Measurements from ENCODE around the gene PI16. TPM values are rescaled to one million over a fixed set of nuclear protein-coding genes. Genes with fewer than 3 reads are reported as not detected.

The PI16 gene
- polyA plus RNA-seq, 1 of the 3 experiments (the other 2 are of a cell fraction), result 0.02 TPM

DNA sequence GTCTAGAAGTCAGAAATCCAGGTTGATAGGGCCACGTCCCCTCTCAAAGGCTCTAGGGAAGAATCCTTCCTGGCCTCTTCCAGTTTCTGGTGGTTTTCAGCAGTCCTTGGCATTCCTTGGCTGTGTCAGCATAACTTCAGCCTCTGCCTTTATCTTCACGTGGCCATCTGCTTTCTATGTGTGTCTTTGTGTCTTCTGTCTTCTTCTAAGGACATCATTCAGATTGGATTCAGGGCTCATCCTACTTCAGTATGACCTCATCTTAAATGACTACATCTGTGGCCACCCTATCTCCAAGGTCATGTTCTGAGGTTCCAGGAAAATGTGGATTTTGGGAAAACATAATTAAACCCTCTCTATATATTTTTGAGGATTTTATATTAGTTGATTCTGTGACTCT is 45.8 kb upstream of the PI16 start (continued):
- TF ChIP-seq SIN3A (IDR thresholded peaks at IDR 0.05; ENCODE audit: borderline replicate concordance, low read depth, low read length), result no peak
- TF ChIP-seq, protein P1, sequence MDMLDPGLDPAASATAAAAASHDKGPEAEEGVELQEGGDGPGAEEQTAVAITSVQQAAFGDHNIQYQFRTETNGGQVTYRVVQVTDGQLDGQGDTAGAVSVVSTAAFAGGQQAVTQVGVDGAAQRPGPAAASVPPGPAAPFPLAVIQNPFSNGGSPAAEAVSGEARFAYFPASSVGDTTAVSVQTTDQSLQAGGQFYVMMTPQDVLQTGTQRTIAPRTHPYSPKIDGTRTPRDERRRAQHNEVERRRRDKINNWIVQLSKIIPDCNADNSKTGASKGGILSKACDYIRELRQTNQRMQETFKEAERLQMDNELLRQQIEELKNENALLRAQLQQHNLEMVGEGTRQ (IDR thresholded peaks at IDR 0.05; ENCODE audit: borderline replicate concordance, low read depth, low read length), result no peak
- no peak for TF ChIP-seq JUND (IDR thresholded peaks at IDR 0.05)
- no peak for TF ChIP-seq MEF2A (IDR thresholded peaks at IDR 0.05; ENCODE audit: borderline replicate concordance, low read depth)
- no peak for TF ChIP-seq RFX5 (IDR thresholded peaks at IDR 0.05; ENCODE audit: low read length)

DNA sequence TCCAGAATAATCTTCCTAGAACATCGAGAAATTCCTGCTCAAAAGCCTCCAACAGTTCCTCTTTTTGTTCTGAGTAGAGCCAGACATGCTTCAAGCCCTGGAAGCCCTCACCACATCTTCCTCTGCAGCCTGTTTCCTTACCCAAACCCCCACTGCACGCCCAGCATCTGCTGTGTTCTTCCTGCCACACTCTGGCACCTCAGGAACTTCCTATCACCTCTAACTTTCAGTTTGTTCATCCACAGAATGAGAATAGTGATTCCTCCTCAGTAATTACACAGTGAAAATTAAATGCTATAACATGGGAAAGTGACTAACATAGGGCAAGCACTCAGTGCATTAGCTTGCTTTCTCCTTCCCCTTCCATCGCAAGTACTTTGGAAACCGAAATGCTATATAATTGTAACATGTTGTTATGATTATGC is 42.5 kb upstream of the PI16 start:
- DNase-seq, result no peak
- Histone ChIP-seq H3K9me2 (no peaks in the 10 kb centered on the region), H3F3A (replicated peaks; ENCODE audit: insufficient read depth) (peaks cover 20% of the 10 kb centered on the region), H3K27ac (ENCODE audit: low read depth in 2 of 2, low read length in 1 of 2) (peak overlapping the region; percentile 12 to 61; a peak in 3 of 4 replicates), H4K20me1 (ENCODE audit: insufficient read depth) (peaks cover 18% of the 10 kb centered on the region), H3K36me3 (replicated peaks in 1 of 2; ENCODE audit: control insufficient read depth in 1 of 2, insufficient read depth in 2 of 2, low read length in 1 of 2) (peaks cover 27 to 29% of the 10 kb centered on the region in 2 experiments), H3K4me3 (ENCODE audit: low read depth in 2 of 2, low read length in 1 of 2) (no peak overlapping the region), H3K27me3 (ENCODE audit: insufficient read depth) (no peaks in the 10 kb centered on the region), H3K4me1 (ENCODE audit: control insufficient read depth in 1 of 2, insufficient read depth in 2 of 2, low read depth in 1 of 2, low read length in 1 of 2) (peaks cover 0 to 25% of the 10 kb centered on the region in 2 experiments; a peak in 2 of 4 replicates), H3K79me2 (ENCODE audit: insufficient read depth) (peaks cover 2% of the 10 kb centered on the region; the same call in 1 of the 2 replicates), H2AFZ (ENCODE audit: low read depth) (no peak overlapping the region), H3K9ac (no peak overlapping the region; the same call in 1 of the 2 replicates), H3K4me2 (peak overlapping the region; percentile 48; the same call in 1 of the 2 replicates), H3K9me3 (no peaks in the 10 kb centered on the region)
- TF ChIP-seq RFX5 (IDR thresholded peaks at IDR 0.05; ENCODE audit: low read length) (no peak), TAF1 (IDR thresholded peaks at IDR 0.05; ENCODE audit: borderline replicate concordance, low read depth, low read length) (no peak), TEAD4 (IDR thresholded peaks at IDR 0.05; ENCODE audit: borderline replicate concordance, insufficient read depth) (no peak), FOXM1 (IDR thresholded peaks at IDR 0.05; ENCODE audit: low read depth) (no peak), RAD21 (IDR thresholded peaks at IDR 0.05; ENCODE audit: low read length) (no peak), FOXJ3 (CRISPR knock-in tag; IDR thresholded peaks at IDR 0.05) (no peak), POLR2AphosphoS5 (IDR thresholded peaks at IDR 0.05; ENCODE audit: low read depth, low read length) (no peak)
- TF ChIP-seq, protein P2, sequence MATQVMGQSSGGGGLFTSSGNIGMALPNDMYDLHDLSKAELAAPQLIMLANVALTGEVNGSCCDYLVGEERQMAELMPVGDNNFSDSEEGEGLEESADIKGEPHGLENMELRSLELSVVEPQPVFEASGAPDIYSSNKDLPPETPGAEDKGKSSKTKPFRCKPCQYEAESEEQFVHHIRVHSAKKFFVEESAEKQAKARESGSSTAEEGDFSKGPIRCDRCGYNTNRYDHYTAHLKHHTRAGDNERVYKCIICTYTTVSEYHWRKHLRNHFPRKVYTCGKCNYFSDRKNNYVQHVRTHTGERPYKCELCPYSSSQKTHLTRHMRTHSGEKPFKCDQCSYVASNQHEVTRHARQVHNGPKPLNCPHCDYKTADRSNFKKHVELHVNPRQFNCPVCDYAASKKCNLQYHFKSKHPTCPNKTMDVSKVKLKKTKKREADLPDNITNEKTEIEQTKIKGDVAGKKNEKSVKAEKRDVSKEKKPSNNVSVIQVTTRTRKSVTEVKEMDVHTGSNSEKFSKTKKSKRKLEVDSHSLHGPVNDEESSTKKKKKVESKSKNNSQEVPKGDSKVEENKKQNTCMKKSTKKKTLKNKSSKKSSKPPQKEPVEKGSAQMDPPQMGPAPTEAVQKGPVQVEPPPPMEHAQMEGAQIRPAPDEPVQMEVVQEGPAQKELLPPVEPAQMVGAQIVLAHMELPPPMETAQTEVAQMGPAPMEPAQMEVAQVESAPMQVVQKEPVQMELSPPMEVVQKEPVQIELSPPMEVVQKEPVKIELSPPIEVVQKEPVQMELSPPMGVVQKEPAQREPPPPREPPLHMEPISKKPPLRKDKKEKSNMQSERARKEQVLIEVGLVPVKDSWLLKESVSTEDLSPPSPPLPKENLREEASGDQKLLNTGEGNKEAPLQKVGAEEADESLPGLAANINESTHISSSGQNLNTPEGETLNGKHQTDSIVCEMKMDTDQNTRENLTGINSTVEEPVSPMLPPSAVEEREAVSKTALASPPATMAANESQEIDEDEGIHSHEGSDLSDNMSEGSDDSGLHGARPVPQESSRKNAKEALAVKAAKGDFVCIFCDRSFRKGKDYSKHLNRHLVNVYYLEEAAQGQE (IDR thresholded peaks at IDR 0.05; ENCODE audit: low read depth, low read length), result no peak
- TF ChIP-seq, protein P1 (IDR thresholded peaks at IDR 0.05; ENCODE audit: borderline replicate concordance, low read depth, low read length), result no peak
- TF ChIP-seq, protein P3, sequence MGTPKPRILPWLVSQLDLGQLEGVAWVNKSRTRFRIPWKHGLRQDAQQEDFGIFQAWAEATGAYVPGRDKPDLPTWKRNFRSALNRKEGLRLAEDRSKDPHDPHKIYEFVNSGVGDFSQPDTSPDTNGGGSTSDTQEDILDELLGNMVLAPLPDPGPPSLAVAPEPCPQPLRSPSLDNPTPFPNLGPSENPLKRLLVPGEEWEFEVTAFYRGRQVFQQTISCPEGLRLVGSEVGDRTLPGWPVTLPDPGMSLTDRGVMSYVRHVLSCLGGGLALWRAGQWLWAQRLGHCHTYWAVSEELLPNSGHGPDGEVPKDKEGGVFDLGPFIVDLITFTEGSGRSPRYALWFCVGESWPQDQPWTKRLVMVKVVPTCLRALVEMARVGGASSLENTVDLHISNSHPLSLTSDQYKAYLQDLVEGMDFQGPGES (IDR thresholded peaks at IDR 0.05; ENCODE audit: low read depth, low read length), result no peak
- TF ChIP-seq, protein P4, sequence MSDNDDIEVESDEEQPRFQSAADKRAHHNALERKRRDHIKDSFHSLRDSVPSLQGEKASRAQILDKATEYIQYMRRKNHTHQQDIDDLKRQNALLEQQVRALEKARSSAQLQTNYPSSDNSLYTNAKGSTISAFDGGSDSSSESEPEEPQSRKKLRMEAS (IDR thresholded peaks at IDR 0.05; ENCODE audit: low read depth), result no peak
- WGBS (ENCODE audit: low lambda C conversion rate), result 75% methylated on average over 4 of the region's 4 CpGs
- ChIA-PET POLR2A (no interaction called here), CTCF (no interaction called here)
